CMK (cell line): ENCODE measurements around the gene NEMF.
"Not testable (repeated sequence)": the region's sequence is repeated elsewhere in the genome, so short reads cannot be mapped to it uniquely, and the experiment has no call there.

Experiments used
- DNase-seq: peaks from one replicate; pipeline ENCODE4 v3.0.0-alpha.2; 2010; ENCODE audit warnings: low read depth

Gene NEMF

GRCh38 chr14:49879646-49880204 lies 27.1 kb upstream of the NEMF start:
- peak; percentile 37 for DNase-seq

DNA sequence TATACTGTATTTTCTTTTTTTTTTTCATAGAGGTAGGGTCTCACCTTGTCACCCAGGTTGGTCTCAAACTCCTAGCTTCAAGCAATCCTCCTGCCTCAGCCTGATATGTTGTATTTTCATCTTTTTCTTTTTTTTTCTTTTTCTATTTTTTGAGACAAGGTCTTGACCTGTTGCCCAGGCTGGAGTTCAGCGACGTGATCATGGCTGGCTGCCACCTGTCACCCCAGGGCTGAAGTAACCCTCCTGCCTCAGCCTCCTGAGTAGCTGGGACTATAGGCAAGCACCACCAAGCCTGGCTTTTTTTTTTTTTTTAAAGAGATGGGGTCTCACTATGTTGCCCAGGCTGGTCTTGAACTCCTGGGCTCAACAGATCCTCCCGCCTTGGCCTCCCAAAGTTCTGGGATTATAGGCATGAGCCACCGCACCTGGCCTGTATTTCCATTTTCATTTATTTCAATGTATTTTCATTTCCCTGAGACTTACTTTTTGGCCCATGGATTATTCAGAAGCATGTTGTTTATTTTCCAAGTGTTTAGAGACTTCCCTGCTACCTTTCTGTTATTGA lies 24.1 kb upstream of the NEMF start:
- DNase-seq = no peak

- DNase-seq = no peak
These were observed 23.1 kb upstream of the NEMF start for GRCh38 chr14:49875640-49876198.

GRCh38 chr14:49873548-49873947 lies 21.0 kb upstream of the NEMF start:
- DNase-seq = not testable (repeated sequence)

DNA sequence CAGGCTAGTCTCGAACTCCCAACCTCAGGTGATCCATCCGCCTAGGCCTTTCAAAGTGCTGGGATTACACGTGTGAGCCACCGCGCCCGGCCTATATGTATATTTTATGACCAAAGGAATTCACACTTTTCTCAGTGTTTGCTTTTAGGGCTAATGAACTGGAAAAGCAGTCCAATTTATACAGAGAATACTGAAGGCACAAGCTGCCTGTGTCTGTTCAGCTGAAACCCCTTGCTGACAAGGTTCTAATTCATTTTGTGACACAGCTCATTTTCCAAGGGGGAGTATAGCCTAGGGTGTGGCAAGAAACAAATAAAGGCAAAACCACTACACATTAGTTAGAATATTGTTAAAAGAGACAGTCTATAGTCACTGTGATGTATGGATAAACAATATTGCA lies 18.3 kb upstream of the NEMF start:
- DNase-seq = no peak

- DNase-seq = no peak
These were observed 16.1 kb upstream of the NEMF start for GRCh38 chr14:49868720-49869114.

DNA sequence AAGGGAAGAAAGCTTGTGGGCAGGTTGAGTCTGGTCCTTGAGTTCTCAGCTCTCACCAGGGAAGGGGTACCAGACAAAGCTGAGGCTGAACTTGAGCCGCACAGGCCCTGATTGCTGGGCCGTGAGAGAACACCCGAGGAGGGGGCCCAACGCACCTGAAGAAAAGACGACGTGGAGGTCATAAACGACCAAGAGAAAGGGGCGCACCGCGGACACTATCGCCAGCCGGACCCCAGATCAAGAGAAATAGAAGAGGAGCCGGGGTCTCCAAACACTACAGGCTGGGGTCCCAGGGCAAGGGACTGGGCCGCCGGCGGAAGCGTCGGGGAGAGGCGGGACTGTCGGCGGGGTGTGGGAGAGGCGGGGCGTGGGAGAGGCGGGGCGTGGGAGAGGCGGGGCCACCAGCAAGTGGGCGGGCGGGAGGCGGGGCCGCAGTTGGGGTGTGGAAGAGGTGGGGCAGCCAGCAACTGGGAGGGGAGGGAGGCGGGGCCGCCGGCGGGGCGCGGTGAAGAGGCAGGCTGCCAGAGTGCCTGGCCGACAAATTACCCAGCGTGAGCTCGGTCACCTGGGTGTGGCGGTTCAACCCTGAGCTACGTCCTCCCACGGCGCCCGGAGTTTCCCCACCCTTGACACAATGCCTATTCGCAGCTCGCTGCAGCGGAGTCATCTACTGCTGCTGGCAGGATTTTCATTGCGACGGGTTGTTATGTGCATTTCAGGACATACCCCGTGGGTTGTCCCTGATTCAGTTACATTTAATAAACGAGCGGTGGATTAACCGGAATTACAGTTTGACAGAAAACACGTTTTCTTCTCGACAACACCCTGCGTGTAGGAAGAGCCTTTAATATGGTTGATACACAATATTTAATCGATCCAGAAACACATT lies 15.5 kb upstream of the NEMF start:
- DNase-seq = peak; percentile 87

GRCh38 chr14:49865431-49865859 lies 12.9 kb upstream of the NEMF start:
- peak; percentile 47 for DNase-seq

- peak; percentile 37 for DNase-seq
These were observed 11.1 kb upstream of the NEMF start for GRCh38 chr14:49863487-49864281.

- peak; percentile 67 for DNase-seq
These were observed 9.6 kb upstream of the NEMF start for GRCh38 chr14:49862089-49862673.

DNA sequence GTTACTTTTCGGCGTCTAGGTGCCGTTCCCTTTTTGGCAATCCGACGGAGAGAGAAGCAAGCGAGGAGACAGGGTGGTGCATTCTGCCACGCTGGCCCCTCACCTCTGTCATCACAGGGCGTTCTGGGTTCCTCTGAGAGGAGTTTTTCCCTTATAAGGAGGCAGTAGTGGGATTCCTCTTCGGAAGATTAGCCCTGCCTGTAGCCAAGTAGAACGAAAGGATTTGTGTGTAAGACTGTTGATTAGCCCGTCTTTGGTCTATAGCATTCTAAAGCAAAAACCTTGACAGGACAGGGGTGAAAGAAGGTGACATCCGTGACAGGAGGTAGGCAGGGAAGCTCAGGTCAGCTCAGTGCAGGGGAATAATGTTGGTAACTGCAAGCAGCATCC lies 9.1 kb upstream of the NEMF start:
- peak; percentile 33 for DNase-seq

- DNase-seq = no peak
These were observed 8.6 kb upstream of the NEMF start for GRCh38 chr14:49860988-49861698.

GRCh38 chr14:49858383-49858782 lies 5.8 kb upstream of the NEMF start:
- no peak for DNase-seq

- DNase-seq = no peak
These were observed 4.9 kb upstream of the NEMF start for GRCh38 chr14:49857427-49858003.

DNA sequence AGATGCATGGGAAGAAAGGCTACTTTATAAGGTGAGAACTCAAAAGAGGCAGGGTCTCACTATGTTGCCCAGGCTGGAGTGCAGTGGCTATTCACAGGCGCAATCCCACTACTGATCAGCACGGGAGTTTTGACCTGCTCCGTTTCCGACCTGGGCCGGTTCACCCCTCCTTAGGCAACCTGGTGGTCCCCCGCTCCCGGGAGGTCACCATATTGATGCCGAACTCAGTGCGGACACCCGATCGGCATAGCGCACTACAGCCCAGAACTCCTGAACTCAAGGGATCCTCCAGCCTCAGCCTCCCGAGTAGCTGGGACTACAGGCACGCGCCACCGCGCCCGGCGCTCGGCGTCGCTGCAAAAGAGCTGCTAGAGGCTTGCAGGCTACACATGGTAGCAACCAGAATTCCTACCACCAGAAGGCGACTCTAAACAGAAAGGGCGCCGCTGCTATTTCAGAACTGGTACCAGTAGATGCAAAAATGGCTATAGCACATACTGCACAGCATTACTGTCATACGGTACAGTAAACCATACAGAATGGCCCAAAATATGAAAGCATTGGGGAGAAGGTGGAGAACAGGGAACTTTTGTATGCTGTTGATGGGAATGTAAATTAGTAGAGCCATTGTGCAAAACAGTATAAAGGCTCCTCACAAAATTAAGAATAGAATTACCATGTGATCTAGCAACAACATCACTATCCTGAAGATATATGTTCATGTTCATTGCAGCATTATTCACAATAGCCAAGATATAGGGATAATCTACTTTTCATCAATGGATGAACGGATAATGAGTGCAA lies 1.2 kb upstream of the NEMF start:
- DNase-seq = peak; percentile 38

GRCh38 chr14:49853158-49853477 lies 530 bp upstream of the NEMF start:
- DNase-seq = no peak

DNA sequence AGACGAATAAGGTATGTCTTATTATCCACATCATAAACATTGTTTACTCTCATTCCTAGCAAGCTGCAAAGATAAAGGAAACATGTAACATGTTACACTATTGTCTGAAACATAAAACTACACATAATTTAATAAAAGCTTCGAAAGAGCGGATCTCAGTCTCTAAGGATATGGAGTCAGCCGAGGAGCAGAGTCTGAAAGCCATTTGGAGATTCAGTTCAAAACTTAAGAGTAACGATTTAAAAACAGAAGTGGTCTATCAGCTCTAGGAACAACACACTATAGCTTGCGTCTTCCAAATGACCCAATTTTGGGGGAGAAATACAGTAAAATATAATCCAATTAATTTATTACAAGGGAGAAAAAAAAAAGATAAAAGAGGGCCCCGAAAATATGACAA lies 775 bp downstream of the NEMF start:
- DNase-seq = no peak

- DNase-seq = no peak
These were observed 3.3 kb downstream of the NEMF start for GRCh38 chr14:49849213-49849847.

- DNase-seq = no peak
These were observed 23.9 kb downstream of the NEMF start for GRCh38 chr14:49828640-49829039.

DNA sequence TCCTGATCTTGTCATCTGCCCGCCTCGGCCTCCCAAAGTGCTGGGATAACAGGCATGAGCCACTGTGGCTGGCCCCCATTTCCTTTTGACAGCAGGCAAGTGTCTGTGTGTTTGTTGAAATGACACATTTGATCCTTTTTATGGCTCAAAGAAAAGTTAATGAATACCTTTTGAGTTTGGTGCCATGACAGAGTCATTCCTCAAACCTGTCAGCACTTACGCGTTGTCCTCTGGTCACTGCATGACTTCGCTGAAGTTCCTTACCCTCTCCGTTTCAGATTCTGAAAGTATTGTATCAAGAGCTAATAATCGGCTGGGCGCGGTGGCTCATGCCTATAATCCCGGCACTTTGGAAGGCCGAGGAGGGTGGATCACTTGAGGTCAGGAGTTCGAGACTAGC lies 32.4 kb downstream of the NEMF start:
- DNase-seq = no peak
